NCI-H1092 treated with DMSO at 0.1 percent for 48 hours (cell line): ENCODE measurements around the gene SEC14L5.

Source experiments
- DNase-seq: peaks from one replicate; lab custom pipeline; 2025; lab: John Stamatoyannopoulos, UW

SEC14L5 gene

GRCh38 chr16:5012887-5013286, 54.8 kb downstream of the SEC14L5 start:
- DNase-seq: no peak

GRCh38 chr16:5015351-5015750, 57.2 kb downstream of the SEC14L5 start:
- DNase-seq: no peak

GRCh38 chr16:5015887-5016286, 57.8 kb downstream of the SEC14L5 start:
- no peak for DNase-seq

GRCh38 chr16:5016967-5017677, 59.0 kb downstream of the SEC14L5 start:
- no peak for DNase-seq

GRCh38 chr16:5017678-5017969, 59.5 kb downstream of the SEC14L5 start:
- DNase-seq: no peak

- DNase-seq: no peak
These were observed 60.7 kb downstream of the SEC14L5 start for GRCh38 chr16:5018793-5019192.

- DNase-seq: no peak
These were observed 61.6 kb downstream of the SEC14L5 start for GRCh38 chr16:5019775-5020174.

- no peak for DNase-seq
These were observed 62.4 kb downstream of the SEC14L5 start for GRCh38 chr16:5020551-5020950.

- no peak for DNase-seq
These were observed 64.4 kb downstream of the SEC14L5 start for GRCh38 chr16:5022521-5022920.

- peak; percentile 57 for DNase-seq
These were observed 66.5 kb downstream of the SEC14L5 start for GRCh38 chr16:5024632-5025031.

- DNase-seq: peak; percentile 77
These were observed 67.1 kb downstream of the SEC14L5 start for GRCh38 chr16:5025171-5025632.

GRCh38 chr16:5026664-5027063, 68.5 kb downstream of the SEC14L5 start:
- no peak for DNase-seq

GRCh38 chr16:5027086-5027485, 69.0 kb downstream of the SEC14L5 start:
- no peak for DNase-seq

GRCh38 chr16:5027575-5028235, 69.6 kb downstream of the SEC14L5 start:
- DNase-seq: no peak

- DNase-seq: no peak
These were observed 70.9 kb downstream of the SEC14L5 start for GRCh38 chr16:5028950-5029475.

GRCh38 chr16:5030251-5030870, 72.2 kb downstream of the SEC14L5 start:
- no peak for DNase-seq

- DNase-seq: no peak
These were observed 73.5 kb downstream of the SEC14L5 start for GRCh38 chr16:5031601-5032000.

- no peak for DNase-seq
These were observed 74.6 kb downstream of the SEC14L5 start for GRCh38 chr16:5032748-5033167.

- peak; percentile 60 for DNase-seq
These were observed 75.4 kb downstream of the SEC14L5 start, which contains the start of gene NAGPA for GRCh38 chr16:5033256-5034166. Gene NAGPA (minus strand): TSS chr16:5033935. CDS start chr16:5033914, 21 bp downstream.

- peak; percentile 24 for DNase-seq
These were observed 76.0 kb downstream of the SEC14L5 start for GRCh38 chr16:5034167-5034523.

GRCh38 chr16:5035909-5036227, 77.7 kb downstream of the SEC14L5 start:
- no peak for DNase-seq
